Measurements from ENCODE around the gene WDR75. TPM values are rescaled to one million over a fixed set of nuclear protein-coding genes. Genes with fewer than 3 reads are reported as not detected.
"Not testable (repeated sequence)": the region's sequence is repeated elsewhere in the genome, so short reads cannot be mapped to it uniquely, and the experiment has no call there.

WDR75 gene
- total and polyA plus RNA-seq, 12 donors, result 11.8 to 19.2 (median 16.6) TPM

- Histone ChIP-seq H3K27ac (no peak overlapping the region), H3K36me3 (peaks cover 3 to 75% (median 24%) of the 10 kb centered on the region in 9 donors), H3K27me3 (no peaks in the 10 kb centered on the region), H3K4me1 (no peaks in the 10 kb centered on the region), H3K4me3 (no peak overlapping the region), H3K9me3 (no peaks in the 10 kb centered on the region)
- no peak for TF ChIP-seq CTCF (IDR thresholded peaks at IDR 0.05)
- 88 to 90% methylated on average over 4 of the region's 4 CpGs for WGBS, 2 donors
- no peak for ATAC-seq
- intact Hi-C loops (cut with DNase I), result loop anchor here in 2 of 10 donors (2.0 to 10.0 kb wide), 2 partner anchors 90 to 100 kb away; no protein-coding TSS in a partner anchor
- no peak for DNase-seq
Measured at GRCh38 chr2:189474526-189474925, 33.3 kb downstream of the WDR75 start.

DNA sequence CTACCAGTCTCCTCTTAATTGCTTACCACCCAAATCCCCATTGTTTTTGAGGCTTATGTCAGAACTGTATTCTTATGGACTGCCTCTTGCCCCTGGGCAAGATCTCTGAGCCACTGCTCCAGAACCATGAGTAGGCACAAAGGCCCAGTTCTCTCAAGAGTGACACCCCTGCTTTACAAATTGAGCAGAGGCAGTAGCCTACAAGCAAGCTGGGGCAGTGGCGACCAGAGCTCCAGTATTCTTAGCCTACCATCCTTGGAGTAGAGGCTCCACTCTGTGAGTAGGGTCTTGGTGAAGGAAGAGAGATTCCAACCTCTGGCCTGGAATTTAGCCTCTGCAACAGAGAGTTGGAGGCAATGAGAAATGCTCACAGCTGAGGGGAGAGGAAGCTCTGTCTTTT is 36.5 kb downstream of the WDR75 start:
- Histone ChIP-seq H3K27me3 (no peaks in the 10 kb centered on the region), H3K9me3 (no peaks in the 10 kb centered on the region), H3K27ac (no peak overlapping the region), H3K4me3 (no peak overlapping the region), H3K36me3 (peaks cover 0 to 43% (median 16%) of the 10 kb centered on the region in 9 donors), H3K4me1 (no peaks in the 10 kb centered on the region)
- intact Hi-C loops (cut with DNase I), result loop anchor here in 1 of 10 donors (10.0 kb wide), 1 partner anchor 87 kb away; no protein-coding TSS in a partner anchor
- 95 to 98% methylated on average over 1 of the region's 1 CpG for WGBS, 2 donors
- DNase-seq (no peak), ATAC-seq (no peak)
- no peak for TF ChIP-seq CTCF (IDR thresholded peaks at IDR 0.05)

DNA sequence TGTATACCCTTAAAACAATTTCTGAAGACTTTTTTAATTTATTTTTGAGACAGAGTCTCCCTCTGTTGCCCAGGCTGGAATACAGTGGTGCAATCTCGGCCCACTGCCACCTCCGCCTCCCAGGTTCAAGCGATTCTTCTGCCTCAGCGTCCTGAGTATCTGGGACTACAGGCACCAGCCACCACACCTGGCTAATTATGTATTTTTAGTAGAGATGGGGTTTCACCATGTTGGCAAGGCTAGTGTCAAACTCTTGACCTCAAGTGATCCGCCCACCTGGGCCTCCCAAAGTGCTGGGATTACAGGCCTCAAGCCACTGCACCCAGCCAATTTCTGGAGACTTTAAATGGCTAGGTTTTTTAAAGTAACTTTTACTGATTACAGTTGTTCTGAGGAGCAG is 37.0 kb downstream of the WDR75 start:
- intact Hi-C loops (cut with DNase I), result loop anchor here in 1 of 10 donors (10.0 kb wide), 1 partner anchor 87 kb away; no protein-coding TSS in a partner anchor
- not testable (repeated sequence) for H3K4me1 ChIP-seq, DNase-seq, H3K27me3 ChIP-seq, H3K9me3 ChIP-seq, ATAC-seq, H3K27ac ChIP-seq, H3K4me3 ChIP-seq
- H3K36me3 ChIP-seq, result peaks cover 0 to 37% (median 16%) of the 10 kb centered on the region in 9 donors
- 96 to 97% methylated on average over 5 of the region's 5 CpGs for WGBS, 2 donors

GRCh38 chr2:189481071-189481470 is 39.8 kb downstream of the WDR75 start:
- intact Hi-C loops (cut with DNase I), result no loop called here

More at GRCh38 chr2:189481071-189481470, 39.8 kb downstream of the WDR75 start:
- DNase-seq (no peak), ATAC-seq (no peak)
- Histone ChIP-seq H3K27ac (no peak overlapping the region), H3K36me3 (peaks cover 0 to 10% (median 0%) of the 10 kb centered on the region in 9 donors), H3K9me3 (no peaks in the 10 kb centered on the region), H3K27me3 (no peaks in the 10 kb centered on the region), H3K4me1 (peaks cover 0 to 12% (median 0%) of the 10 kb centered on the region in 9 donors), H3K4me3 (no peak overlapping the region)
- 84 to 89% methylated on average over 1 of the region's 1 CpG for WGBS, 2 donors
- no peak for TF ChIP-seq CTCF (IDR thresholded peaks at IDR 0.05)
